GF-D8 (cell line): Measurements from ENCODE around the gene C10orf71.
A peak's percentile ranks its signal among the peaks of the same experiment; 100 is the strongest.

Experiments used
- DNase-seq: peaks from one replicate; lab custom pipeline; 2025; lab: John Stamatoyannopoulos, UW

C10orf71 gene

DNA sequence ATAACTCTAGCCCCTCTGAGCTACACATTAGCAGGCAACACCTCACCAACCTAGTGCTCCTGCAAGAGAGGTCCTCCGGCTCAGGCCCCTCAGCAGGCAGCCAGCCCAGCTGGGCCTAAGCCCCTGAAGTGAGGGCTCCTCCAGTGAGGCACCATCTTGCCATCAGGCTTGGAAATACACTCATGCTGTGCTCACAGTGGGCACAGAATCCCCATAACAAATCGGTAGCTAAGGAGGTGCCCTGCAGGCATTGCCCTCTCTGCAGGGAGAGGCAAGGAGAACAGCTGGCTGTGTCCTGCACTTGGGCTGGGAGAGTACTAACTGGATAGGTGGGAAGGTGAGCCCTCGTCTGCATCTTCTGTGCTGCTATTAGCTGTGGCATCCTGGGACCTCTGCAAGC is 3.7 kb upstream of the C10orf71 start:
- DNase-seq: no peak

- DNase-seq: no peak
These were observed 2.6 kb upstream of the C10orf71 start for GRCh38 chr10:49296382-49296781.

DNA sequence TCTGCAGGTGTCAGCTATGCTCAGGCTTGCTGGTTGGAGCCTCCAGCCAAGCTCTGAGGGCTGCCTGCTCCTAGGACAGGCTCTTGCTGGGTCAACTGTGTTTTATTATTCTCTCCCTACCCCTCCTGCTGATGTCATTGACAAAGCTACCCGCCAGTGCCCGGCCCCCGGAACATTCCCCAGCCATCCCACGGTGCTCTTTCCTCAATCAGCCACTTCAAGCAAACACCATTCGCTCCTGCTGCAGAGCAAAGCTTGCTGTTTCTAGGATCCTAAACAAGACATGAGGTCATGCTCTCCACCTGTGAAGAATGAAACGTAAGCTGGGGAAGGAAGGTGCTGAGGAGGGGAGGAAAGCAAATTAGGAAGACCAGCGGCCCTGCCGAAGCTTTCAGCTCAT is 2.1 kb upstream of the C10orf71 start:
- DNase-seq: no peak

- no peak for DNase-seq
These were observed 926 bp upstream of the C10orf71 start for GRCh38 chr10:49297818-49298670.

- no peak for DNase-seq
These were observed 343 bp upstream of the C10orf71 start for GRCh38 chr10:49298671-49298982.

- no peak for DNase-seq
These were observed 808 bp downstream of the C10orf71 start for GRCh38 chr10:49299816-49300139.

GRCh38 chr10:49300140-49300974 is 1.4 kb downstream of the C10orf71 start:
- no peak for DNase-seq

DNA sequence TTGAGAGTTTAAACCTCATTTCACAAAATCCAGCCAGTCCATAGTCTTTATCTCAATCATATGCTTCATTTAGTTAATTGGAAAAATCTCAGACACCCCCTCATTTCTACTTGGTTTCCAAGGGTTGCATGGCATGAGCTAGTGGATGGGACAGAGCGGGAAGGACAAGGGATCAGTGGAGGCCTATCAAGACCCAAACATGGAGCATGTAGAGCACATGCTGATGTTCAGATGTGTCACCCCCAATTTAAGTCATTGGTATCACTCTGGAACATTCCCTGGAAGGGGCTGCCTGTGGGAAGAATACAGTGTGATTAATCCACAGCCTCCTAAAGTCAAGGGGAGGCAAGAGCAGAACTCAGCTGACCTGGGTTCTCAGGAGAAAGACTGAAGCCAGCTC is 2.3 kb downstream of the C10orf71 start:
- no peak for DNase-seq

DNA sequence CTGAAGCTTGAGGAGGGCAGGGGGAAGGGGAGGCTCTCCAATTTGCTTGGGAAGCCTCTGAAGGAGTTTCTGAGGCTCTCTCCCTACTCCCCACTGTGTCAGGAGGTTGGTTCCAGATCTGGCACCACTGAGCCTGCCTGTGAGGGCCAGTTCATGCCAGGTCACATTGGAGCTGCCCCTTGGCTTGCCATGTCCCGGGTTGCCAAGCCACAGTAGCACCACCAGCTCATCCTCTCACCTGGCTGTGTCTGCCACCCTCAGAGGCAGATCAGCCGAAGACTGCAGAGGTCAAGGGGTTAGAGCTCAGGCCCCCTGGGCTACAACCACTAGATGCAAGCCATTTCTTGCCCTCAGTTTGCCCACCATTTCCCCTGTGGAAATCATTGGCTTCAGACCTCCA is 3.1 kb downstream of the C10orf71 start:
- DNase-seq: no peak

GRCh38 chr10:49303711-49304110 is 4.7 kb downstream of the C10orf71 start:
- no peak for DNase-seq

GRCh38 chr10:49304137-49304536 is 5.2 kb downstream of the C10orf71 start:
- DNase-seq: no peak

DNA sequence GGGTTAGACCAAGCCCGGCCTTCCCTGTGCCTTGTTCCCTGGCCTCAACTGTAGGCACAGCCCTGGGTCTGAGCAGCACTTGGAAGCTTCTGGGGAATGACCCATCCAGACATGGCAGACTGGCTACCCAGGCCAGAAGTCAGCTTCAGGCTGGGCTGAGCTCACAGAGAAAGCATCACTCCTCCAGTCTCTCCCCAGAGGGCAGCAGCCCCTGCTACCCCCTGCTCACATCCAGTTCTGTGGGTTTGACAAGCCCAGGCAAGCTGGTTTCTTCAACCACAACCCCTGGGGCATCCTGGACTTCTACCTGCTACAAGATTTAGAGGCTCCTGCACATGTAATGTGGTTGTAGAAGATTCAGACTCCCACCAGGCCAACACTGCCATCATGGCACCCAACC is 9.0 kb downstream of the C10orf71 start:
- no peak for DNase-seq

- DNase-seq: no peak
These were observed 9.9 kb downstream of the C10orf71 start for GRCh38 chr10:49308881-49309280.

DNA sequence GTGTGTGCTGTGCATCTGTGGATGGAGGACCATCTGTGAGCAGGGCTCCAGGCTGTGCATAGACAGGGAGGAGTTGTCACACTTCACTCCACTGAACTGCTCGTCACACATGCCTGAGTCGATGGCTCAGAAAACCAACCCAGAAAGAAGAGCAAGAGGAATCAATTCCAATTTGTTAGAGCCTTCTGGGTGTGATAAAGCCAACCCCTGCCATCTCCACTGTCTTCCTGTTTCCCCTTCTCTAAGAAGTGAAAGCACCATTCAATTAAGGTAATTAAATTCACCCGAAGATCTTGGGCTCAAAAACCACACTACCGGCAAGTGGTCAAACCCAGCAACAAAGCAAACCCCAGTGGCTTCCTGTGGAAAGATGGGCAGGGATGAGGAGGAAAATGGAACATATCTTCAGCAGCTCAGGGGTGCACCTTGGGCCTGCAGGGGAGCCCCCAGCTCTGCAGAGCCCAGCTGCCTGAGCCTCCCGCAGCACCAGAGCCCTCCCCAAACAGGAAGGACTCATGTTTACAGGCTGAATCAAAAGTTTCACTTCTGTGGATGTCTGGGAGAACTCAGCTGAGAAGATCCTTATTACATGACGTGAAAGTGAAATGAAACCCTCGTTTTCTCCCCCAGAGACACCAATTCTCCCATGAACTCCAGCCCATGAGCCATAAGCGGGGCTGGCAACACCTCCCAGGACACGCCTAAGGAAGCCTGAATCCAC is 10.9 kb downstream of the C10orf71 start:
- DNase-seq: peak; percentile 69

DNA sequence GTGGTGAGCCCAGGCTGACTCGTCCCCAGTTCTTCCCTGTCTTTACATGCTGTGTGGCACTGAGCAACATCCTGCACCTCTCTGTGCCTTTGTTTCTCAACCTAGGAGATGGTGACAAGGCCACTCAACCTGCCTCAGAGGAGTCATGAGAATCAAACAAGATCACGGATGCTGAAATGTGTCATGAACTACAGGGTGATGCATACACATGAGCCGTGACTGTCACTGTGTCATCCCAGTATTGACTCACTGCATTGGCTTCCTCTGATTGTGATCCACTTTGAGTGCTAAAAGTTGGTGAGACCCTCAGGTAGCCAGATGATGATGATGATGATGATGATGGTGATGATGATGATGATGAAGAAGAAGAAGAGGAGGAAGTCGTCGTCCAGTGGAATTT is 11.5 kb downstream of the C10orf71 start:
- no peak for DNase-seq

- DNase-seq: no peak
These were observed 12.1 kb downstream of the C10orf71 start for GRCh38 chr10:49310901-49311554.

DNA sequence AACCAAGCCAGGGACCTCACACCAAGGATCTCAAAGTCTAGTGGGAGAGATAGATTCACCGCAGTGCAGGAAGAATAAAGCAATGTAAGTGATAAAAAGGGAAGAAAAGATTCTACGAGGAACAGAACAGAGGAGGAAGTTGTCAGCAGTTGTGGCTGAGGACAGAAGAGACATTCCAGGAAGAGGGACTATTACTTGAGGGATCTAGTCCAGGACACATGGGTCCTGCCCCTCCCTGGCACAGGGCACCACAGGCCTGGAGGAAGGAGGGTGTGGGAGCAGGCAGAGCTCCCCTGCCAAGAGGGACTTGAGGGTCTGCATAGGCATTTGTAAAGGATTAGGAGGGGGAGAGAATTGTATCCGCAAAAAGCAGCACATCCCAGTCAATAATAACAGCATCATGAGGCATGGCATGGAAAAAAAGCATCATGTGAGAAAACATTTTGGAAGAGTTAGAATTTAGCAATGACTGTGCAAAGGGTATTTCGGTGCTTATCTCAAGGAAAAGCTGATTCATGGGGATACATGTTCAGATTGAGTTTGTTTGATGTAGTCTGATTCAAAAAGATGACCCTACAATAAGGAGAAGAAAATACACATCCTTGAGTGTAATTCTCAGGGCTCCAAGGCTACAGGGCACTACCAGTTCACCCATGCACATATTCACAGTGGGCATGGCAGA is 12.7 kb downstream of the C10orf71 start:
- no peak for DNase-seq

DNA sequence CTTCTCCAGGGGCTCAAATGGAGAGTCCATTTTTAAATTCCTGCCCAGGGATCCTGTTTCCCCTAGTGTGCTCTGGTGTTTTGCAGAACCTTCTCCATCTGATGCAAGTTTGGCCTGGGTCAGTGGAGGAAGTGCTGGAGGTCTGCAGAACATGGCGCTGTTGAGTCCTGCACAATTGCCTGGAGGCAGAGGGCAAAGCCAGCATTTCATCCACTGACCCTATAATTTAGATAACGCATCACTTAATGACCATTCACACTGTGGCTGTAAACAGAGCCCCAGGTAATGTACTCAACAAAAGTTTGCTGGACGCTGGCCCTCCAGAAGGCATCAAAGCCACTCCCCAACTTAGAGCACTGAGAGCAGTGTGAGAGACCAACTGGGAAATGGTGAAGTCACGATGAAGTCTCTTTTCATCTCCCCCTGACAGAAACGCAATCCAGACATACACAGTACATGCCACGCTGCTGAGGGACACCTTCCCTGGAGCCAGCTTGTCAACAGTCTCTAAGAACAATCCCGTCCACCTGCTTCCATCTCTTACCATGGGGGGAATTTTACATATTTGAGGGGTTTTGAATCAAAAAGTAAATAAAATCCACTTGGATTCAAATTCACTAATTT is 13.4 kb downstream of the C10orf71 start:
- no peak for DNase-seq

GRCh38 chr10:49313501-49314070 is 14.6 kb downstream of the C10orf71 start:
- DNase-seq: no peak

GRCh38 chr10:49314806-49315205 is 15.8 kb downstream of the C10orf71 start:
- no peak for DNase-seq

GRCh38 chr10:49318028-49318427 is 19.1 kb downstream of the C10orf71 start:
- no peak for DNase-seq
